Esophagus mucosa (tissue), 1 donor: Measurements from ENCODE around the gene FUCA1. TPM values are rescaled to one million over a fixed set of nuclear protein-coding genes. Genes with fewer than 3 reads are reported as not detected.
A peak's percentile ranks its signal among the peaks of the same experiment; 100 is the strongest.
"Not testable (repeated sequence)": the region's sequence is repeated elsewhere in the genome, so short reads cannot be mapped to it uniquely, and the experiment has no call there.

ENCODE experiments used
- ATAC-seq: fragments of 200-7000 bp; cut with Tn5 transposase; one replicate; pipeline ENCODE4 v1.9.1; 2020
- total RNA-seq: library from RNA; stranded (reverse); gene quantifications from one replicate; pipeline ENCODE4 v1.2.4, GENCODE V29; 2023
- donor health status: DM: yes; HTN: yes; CAD: no.

The FUCA1 gene
- total RNA-seq, 1 donor from 2014 or later, result 7.7 TPM

- peak; percentile 36 for ATAC-seq
Measured at GRCh38 chr1:23837908-23838307, 30.2 kb downstream of the FUCA1 start.

- no peak for ATAC-seq
Measured at GRCh38 chr1:23836037-23836436, 32.1 kb downstream of the FUCA1 start.

- not testable (repeated sequence) for ATAC-seq
Measured at GRCh38 chr1:23834156-23834555, 33.9 kb downstream of the FUCA1 start.

GRCh38 chr1:23827717-23828116, 40.4 kb downstream of the FUCA1 start:
- no peak for ATAC-seq

- not testable (repeated sequence) for ATAC-seq
Measured at GRCh38 chr1:23826590-23826989, 41.5 kb downstream of the FUCA1 start.

- no peak for ATAC-seq
Measured at GRCh38 chr1:23825762-23826522, 42.1 kb downstream of the FUCA1 start.

- peak; percentile 95 for ATAC-seq
Measured at GRCh38 chr1:23825076-23825761, 42.9 kb downstream of the FUCA1 start, which contains the start of gene HMGCL. HMGCL (minus strand) TSS chr1:23825429; CDS start chr1:23825415, 14 bp downstream.

GRCh38 chr1:23824711-23825075, 43.4 kb downstream of the FUCA1 start:
- no peak for ATAC-seq

GRCh38 chr1:23823767-23824166, 44.3 kb downstream of the FUCA1 start:
- ATAC-seq, result no peak

GRCh38 chr1:23817633-23818032, 50.5 kb downstream of the FUCA1 start:
- ATAC-seq, result no peak

GRCh38 chr1:23816906-23817305, 51.2 kb downstream of the FUCA1 start:
- ATAC-seq, result no peak

- no peak for ATAC-seq
Measured at GRCh38 chr1:23816361-23816760, 51.7 kb downstream of the FUCA1 start.

GRCh38 chr1:23814016-23814415, 54.1 kb downstream of the FUCA1 start:
- ATAC-seq, result no peak

GRCh38 chr1:23810818-23811540, 57.1 kb downstream of the FUCA1 start:
- ATAC-seq, result peak; percentile 78

- ATAC-seq, result peak; percentile 68
Measured at GRCh38 chr1:23809751-23810171, 58.3 kb downstream of the FUCA1 start.

GRCh38 chr1:23807453-23807852, 60.6 kb downstream of the FUCA1 start:
- peak; percentile 24 for ATAC-seq

- no peak for ATAC-seq
Measured at GRCh38 chr1:23806280-23806679, 61.8 kb downstream of the FUCA1 start.

- no peak for ATAC-seq
Measured at GRCh38 chr1:23805025-23805424, 63.1 kb downstream of the FUCA1 start.

GRCh38 chr1:23804183-23804835, 63.8 kb downstream of the FUCA1 start:
- ATAC-seq, result no peak

- ATAC-seq, result no peak
Measured at GRCh38 chr1:23803674-23804073, 64.4 kb downstream of the FUCA1 start.

GRCh38 chr1:23802809-23803342, 65.2 kb downstream of the FUCA1 start:
- not testable (repeated sequence) for ATAC-seq

GRCh38 chr1:23801876-23802275, 66.2 kb downstream of the FUCA1 start:
- ATAC-seq, result no peak
